NCI-H2107 treated with DMSO at 0.1 percent for 48 hours (cell line): ENCODE data around the gene PRRX1.
A peak's percentile ranks its signal among the peaks of the same experiment; 100 is the strongest.

Source experiments
- DNase-seq: peaks from one replicate; lab custom pipeline; 2025; ENCODE audit not compliant: unreplicated experiment; lab: John Stamatoyannopoulos, UW

Gene PRRX1

GRCh38 chr1:170664093-170664827, at the start of gene PRRX1:
TSS of gene PRRX1 (plus strand) at chr1:170664131. CDS start at chr1:170664219, 88 bp downstream.
- no peak for DNase-seq

DNA sequence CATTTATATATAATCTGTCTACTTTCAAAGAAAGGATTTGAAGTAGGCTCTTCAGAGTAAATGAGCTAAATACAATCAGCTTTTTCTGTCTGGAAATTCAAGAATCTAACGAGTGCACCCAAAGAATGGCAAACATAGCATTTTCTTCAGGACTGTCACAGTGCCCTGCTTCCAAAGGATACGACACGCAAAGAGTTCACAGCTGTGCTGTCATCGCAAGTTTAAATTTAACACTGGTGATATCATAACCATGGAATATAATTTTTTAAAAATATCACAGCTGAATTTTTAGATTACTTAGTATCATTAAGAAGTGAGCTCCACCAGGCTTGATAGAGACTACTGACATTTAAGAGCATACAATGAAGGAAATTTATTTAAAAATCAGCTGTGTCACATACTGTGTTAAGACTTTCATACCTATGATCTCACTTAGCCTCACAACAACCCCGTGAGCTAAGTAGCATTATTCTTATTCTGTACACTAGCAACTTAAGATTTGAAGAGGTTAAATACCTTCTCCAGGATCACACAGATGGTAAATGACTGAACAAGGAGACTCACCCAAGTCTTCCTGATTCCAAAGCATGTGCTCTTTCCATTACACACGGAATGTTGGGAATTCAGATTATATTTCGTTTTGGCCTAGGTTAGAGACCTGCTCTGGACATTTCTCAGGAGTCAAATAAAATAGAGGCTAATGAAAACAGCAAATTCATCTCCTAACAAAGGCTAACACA, 46.2 kb upstream of the PRRX1 start:
- no peak for DNase-seq

- no peak for DNase-seq
These were observed 45.5 kb upstream of the PRRX1 start for GRCh38 chr1:170618421-170618820.

GRCh38 chr1:170619241-170620028, 44.5 kb upstream of the PRRX1 start:
- DNase-seq, result peak; percentile 9

GRCh38 chr1:170620164-170620563, 43.8 kb upstream of the PRRX1 start:
- DNase-seq, result no peak

GRCh38 chr1:170623171-170623570, 40.8 kb upstream of the PRRX1 start:
- DNase-seq, result no peak

DNA sequence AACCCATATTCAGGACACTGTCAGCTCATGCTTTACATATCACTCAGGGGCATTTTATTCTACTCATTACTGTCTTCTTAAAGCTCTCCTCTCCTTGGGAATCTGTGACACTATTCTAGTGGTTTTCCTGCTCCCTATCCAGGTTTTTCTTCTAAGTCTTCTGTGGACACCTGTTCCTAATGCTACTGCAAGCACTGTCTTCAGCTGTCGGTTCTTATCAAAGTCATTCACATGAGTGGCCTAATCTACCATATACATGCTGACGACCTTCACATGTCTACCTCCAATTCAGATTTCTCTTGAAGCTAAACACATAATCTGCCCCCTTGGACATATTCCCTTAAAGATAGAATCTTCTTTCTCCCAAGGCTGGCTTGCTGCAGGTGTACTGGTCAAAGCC, 39.8 kb upstream of the PRRX1 start:
- DNase-seq, result no peak

DNA sequence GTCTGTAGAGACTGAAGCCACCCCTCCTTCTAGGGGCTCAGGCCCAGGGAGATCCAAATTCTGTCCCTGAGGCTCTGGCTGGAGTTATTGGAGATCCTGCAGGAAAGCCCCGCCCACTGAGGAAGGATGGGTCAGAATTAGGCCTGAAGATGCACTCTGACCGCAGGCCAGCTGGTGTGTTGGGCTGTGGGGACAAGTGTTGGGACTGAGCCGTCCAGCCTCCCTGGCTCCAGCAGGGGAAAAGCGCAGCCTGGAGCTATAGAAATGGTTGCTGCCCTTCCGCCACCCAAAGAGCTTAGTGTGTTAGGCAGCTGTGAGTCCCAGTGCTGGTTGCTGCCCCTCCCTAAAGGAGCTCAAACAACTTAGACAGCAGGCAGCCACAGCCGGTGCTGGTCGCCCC, 33.0 kb upstream of the PRRX1 start:
- no peak for DNase-seq

DNA sequence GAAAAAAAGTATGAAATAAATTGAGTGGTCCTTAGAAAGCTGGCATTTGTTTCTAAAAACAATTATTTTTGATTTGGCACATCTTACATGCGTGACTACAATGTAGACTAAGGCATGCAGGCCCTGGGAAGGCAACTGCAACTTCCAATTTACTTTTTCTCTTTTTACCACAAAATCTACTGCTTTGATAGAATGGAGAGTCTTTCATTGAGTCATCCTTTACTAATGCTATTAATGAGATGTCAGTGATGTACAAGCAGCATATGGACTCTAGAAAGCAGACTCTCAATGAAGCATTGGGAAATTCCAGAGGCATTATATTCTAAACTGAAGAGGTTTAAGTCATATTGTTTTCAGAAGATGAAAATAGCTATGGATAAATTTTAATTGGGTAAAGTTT, 29.6 kb upstream of the PRRX1 start:
- DNase-seq, result no peak

- no peak for DNase-seq
These were observed 29.0 kb upstream of the PRRX1 start for GRCh38 chr1:170634824-170635410.

DNA sequence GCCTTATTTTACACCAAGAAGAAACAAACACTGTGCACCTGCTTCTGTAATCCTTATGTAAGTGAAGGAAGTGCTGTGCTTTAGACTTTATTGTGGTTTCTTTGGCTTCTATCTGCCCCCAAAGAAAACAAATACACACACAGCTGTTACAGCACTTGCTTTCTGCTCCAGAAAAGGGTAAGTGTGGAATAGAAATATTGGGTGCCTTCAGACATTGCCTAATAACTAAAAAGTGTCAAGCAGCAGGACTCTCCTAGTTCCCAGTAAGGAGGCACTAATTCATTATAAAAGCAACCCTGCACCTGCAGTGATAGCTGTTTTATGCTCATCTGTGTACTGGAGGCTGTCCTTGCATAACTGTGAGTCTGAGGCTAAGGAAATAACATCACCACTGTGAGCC, 23.4 kb upstream of the PRRX1 start:
- DNase-seq, result peak; percentile 64

GRCh38 chr1:170657275-170657853, 6.6 kb upstream of the PRRX1 start:
- DNase-seq, result peak; percentile 71

- DNase-seq, result no peak
These were observed 4.4 kb upstream of the PRRX1 start for GRCh38 chr1:170659399-170660035.

GRCh38 chr1:170660281-170660713, 3.6 kb upstream of the PRRX1 start:
- no peak for DNase-seq

- no peak for DNase-seq
These were observed 2.9 kb upstream of the PRRX1 start for GRCh38 chr1:170660871-170661645.

- DNase-seq, result no peak
These were observed 2.1 kb upstream of the PRRX1 start for GRCh38 chr1:170661646-170662411.

DNA sequence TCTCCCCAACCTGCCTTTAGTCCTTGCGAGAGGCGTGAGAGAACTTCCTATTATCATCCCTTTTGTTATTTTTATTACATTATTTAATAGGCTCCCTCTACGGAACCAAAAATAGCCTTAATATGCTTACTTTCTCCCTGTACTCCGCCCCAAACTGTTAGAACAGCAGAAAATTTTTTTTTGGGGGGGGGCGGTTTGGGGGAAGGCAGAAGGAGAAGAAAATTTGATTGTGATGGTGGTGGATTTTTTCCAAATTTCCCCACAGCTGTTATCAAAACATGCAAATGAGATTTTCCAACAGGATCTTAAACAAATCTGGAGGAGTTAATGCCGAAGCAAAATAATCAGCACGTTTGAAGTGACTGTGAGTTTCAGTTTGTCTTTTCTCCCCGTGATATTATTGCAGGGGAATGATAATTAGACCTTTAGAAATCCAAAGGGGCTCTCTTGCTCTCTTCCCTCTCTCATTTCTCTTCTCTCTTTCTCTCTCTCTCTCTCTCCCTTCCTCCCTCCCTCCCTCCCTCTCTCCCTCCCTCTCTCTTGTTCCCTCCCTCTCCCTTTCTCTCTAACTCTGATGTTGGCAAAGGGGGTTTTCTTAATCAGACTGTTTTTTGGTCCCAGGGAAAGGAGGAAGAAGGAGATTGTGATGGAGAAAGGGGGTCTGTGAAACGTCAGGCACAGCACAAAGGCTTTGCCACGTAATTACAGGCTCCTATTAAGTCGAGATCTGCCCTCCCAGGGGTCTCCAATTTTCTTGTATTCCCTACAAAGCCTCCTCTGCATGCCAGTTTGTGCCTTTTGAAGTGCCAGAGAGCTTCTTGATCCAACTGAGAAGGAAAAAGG, 1.1 kb upstream of the PRRX1 start:
- no peak for DNase-seq
